Measurements from ENCODE around the gene TNK2.

Gene TNK2

GRCh38 chr3:195867631-195868335 lies 40.6 kb downstream of the TNK2 start:
- peak; percentile 21 for DNase-seq

GRCh38 chr3:195866686-195867511 lies 41.5 kb downstream of the TNK2 start:
- DNase-seq: peak; percentile 35

- DNase-seq: peak; percentile 19
These were observed 42.6 kb downstream of the TNK2 start for GRCh38 chr3:195865752-195866151.

GRCh38 chr3:195863121-195864061 lies 45.0 kb downstream of the TNK2 start:
- peak; percentile 87 for DNase-seq

- peak; percentile 6 for DNase-seq
These were observed 46.0 kb downstream of the TNK2 start for GRCh38 chr3:195862318-195862717.

- peak; percentile 10 for DNase-seq
These were observed 47.9 kb downstream of the TNK2 start for GRCh38 chr3:195860456-195860855.

- DNase-seq: peak; percentile 25
These were observed 48.4 kb downstream of the TNK2 start for GRCh38 chr3:195859846-195860411.

GRCh38 chr3:195859061-195859845 lies 49.1 kb downstream of the TNK2 start:
- DNase-seq: peak; percentile 71

- DNase-seq: no peak
These were observed 51.8 kb downstream of the TNK2 start for GRCh38 chr3:195856410-195857084.

GRCh38 chr3:195855471-195856409 lies 52.6 kb downstream of the TNK2 start:
- DNase-seq: no peak

- no peak for DNase-seq
These were observed 53.6 kb downstream of the TNK2 start for GRCh38 chr3:195854628-195855294.

- DNase-seq: no peak
These were observed 54.4 kb downstream of the TNK2 start for GRCh38 chr3:195853996-195854395.

- no peak for DNase-seq
These were observed 55.3 kb downstream of the TNK2 start for GRCh38 chr3:195853036-195853435.

- peak; percentile 85 for DNase-seq
These were observed 57.4 kb downstream of the TNK2 start for GRCh38 chr3:195850857-195851543.

- no peak for DNase-seq
These were observed 58.9 kb downstream of the TNK2 start for GRCh38 chr3:195849322-195850074.

GRCh38 chr3:195847055-195847950 lies 61.0 kb downstream of the TNK2 start:
- DNase-seq: no peak

GRCh38 chr3:195845483-195845882 lies 62.9 kb downstream of the TNK2 start:
- no peak for DNase-seq
